Subcutaneous adipose tissue (tissue), 4 donors: Measurements from ENCODE around the gene GOLGA6A. TPM values are rescaled to one million over a fixed set of nuclear protein-coding genes. Genes with fewer than 3 reads are reported as not detected.

Experiments used
- CTCF ChIP-seq: fragments of 450-650 bp; IDR thresholded peaks from one replicate; pipeline ENCODE4 v1.5.1; 2016; ENCODE audit warnings: low read depth, mild to moderate bottlenecking, control low read depth, antibody characterized with exemption, moderate library complexity
- total RNA-seq, 4 donors: library from RNA; depleted of rRNA; stranded (reverse); fragments of >200 nt; gene quantifications; one replicate each; pipeline ENCODE4 v1.1.0, GENCODE V29; 2016

Gene GOLGA6A
- total RNA-seq, 4 donors from 2014 or later: 0.17 TPM; not detected in 3

GRCh38 chr15:74062236-74062635 is 20.1 kb downstream of the GOLGA6A start:
- no peak for TF ChIP-seq CTCF

DNA sequence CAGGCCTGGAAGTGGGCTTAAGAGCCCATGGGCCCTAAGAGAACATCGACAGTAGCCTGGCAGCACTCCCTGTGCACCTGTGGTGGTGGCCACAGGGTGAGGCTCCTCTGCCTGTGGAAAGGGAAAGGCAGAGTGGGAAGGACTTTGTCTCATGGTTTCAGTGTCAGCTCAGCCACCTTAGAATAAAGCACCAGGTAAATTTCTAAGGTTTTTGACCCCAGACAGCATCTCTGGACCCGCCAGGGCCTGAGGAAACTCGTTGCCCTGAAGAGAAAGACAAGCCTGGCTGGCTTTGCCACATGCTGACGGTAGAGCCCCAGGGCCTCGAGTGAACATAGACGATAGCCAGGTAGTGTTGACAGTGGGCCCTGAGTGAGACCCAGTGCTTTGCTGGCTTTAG is 22.1 kb downstream of the GOLGA6A start:
- TF ChIP-seq CTCF: no peak

DNA sequence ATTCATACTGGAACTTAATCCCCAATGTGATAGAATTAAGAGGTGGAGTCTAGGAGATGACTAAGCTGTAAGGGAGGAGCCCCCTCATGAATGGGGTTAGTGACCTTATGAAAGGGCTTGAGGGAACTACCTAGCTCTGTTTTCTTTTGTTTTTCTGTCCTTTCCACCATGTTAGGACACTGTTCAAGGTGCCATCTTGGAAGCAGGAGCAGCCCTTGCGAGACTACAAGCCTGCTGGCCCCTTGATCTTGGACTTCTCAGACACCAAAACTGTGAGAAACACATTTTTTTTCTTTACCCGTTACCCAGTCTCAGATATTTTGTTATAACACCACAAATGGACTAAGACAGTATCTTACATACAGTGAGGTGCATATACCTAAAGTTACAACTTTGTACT is 26.5 kb downstream of the GOLGA6A start:
- no peak for TF ChIP-seq CTCF

DNA sequence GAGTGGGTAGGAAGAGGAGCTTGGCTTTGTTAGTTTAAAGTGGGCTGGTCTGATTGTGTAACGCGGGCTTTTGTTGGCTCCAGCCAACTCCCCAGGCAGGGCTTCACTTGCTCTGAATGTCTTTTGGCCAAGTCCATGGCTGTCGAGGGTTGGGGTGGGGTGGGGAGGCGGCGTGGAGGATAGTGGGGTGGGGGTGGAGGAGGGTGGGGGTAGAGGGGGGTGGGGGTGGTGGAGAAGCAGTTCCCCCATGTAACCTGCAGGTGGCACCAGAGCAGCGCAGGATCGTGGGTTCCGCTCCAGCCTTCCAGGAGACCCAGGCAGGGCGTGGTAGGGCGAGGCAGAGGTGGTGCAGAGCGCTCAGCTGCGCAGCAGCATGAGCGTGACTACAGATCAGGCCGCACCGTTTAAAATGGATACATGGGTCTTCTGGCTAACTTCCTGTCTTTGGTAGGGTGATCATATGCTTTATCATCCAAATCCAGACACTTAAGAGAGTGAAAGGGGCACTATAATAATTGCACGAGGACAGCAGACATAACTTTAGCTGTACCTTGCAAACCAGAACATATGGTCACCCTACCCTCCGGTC is 28.3 kb downstream of the GOLGA6A start:
- TF ChIP-seq CTCF: no peak

DNA sequence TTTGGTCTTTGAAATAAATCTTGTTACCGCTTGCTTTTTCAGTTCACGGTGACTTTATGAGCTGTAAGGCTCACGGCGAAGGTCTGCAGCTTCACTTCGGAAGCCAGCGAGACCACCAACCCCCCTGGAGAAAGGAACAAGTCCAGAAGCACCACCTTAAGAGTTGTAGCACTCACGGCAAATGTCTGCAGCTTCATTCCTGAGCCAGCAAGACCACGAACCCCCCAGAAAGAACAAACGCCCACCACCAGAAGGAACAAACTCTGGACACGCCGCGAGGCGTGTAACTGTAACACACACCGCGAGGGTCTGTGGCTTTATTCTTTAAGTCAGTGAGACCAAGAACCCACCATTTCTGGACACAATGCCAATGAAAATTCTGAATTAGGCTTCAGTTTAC is 28.8 kb downstream of the GOLGA6A start:
- TF ChIP-seq CTCF: no peak

DNA sequence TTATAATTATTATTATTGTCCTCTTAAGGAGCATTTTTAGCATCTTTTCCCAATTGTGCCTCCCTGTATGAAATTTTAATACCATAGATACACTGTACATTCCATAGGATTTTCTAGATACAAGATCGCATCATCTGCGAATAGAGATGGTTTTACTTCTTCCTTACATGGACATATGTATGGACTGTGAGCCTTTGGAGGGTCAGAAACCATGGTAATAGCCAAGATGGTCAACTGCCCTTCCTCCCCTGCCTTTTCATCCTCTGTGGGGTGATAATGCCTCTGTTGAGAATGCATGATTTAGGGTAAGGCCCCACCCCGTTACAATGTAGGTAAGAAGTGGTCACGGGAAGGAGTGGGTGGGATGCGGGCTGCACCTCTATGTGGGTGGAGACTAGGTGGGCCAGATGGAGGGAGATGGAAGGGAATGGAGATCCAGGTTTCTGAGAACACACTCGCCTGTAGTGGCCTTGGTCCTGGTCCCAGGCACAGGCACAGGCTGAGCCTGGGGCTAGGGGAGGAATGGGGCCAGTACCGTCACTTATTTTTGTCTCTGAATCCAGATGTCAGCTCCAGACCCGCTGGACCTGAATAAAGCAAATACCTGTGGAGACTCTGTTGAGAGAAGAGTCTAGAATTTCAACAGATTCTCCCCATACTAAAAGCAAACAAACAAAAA is 31.7 kb downstream of the GOLGA6A start:
- no peak for TF ChIP-seq CTCF

DNA sequence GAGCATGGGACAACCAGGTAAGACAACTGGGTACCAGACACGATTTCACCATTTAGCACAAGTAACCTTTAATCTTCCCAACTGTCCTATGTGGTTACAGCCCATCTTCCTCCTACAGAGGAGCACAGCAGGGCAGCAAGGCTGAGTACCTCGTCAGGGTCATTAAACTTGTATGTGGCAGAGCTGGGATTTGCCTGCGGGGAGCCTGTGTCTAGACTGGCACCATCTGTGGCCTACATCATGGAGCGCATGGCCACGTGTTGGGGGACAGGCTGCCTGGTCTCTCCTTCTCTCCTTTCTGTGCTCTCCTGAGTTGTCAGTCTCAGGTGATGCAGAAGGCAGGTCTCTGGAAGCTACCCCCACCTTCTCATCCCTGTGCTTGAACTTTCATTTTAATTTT is 32.2 kb downstream of the GOLGA6A start:
- no peak for TF ChIP-seq CTCF
